HG03066 (cell line): ENCODE results near the gene ZNF556.
"Not testable (repeated sequence)": the region's sequence is repeated elsewhere in the genome, so short reads cannot be mapped to it uniquely, and the experiment has no call there.

ENCODE experiments used
- ATAC-seq: cut with Tn5 transposase; IDR thresholded peaks from one replicate; pipeline ENCODE4 v1.9.1; 2021; ENCODE audit warnings: low read depth; ENCODE audit not compliant: unreplicated experiment

ZNF556 gene

GRCh38 chr19:2902590-2903218 is 35.6 kb downstream of the ZNF556 start:
- ATAC-seq, result no peak

- not testable (repeated sequence) for ATAC-seq
These were observed 36.2 kb downstream of the ZNF556 start for GRCh38 chr19:2903326-2903725.

GRCh38 chr19:2905918-2906519 is 38.9 kb downstream of the ZNF556 start:
- no peak for ATAC-seq

GRCh38 chr19:2906631-2907195 is 39.6 kb downstream of the ZNF556 start:
- no peak for ATAC-seq

GRCh38 chr19:2912306-2912705 is 45.2 kb downstream of the ZNF556 start:
- no peak for ATAC-seq

GRCh38 chr19:2917275-2918184 is 50.4 kb downstream of the ZNF556 start:
- ATAC-seq, result no peak

- no peak for ATAC-seq
These were observed 55.9 kb downstream of the ZNF556 start for GRCh38 chr19:2922987-2923386.

GRCh38 chr19:2923510-2923909 is 56.4 kb downstream of the ZNF556 start:
- no peak for ATAC-seq

GRCh38 chr19:2926341-2927031 is 59.4 kb downstream of the ZNF556 start:
- no peak for ATAC-seq

- no peak for ATAC-seq
These were observed 59.9 kb downstream of the ZNF556 start for GRCh38 chr19:2927032-2927430.
